ENCODE results near the gene OPHN1. TPM values are rescaled to one million over a fixed set of nuclear protein-coding genes. Genes with fewer than 3 reads are reported as not detected.

Gene OPHN1
- total RNA-seq, 1 donor from 2014 or later, result 5.6 TPM

- TF ChIP-seq CTCF (IDR thresholded peaks at IDR 0.05), result peak; percentile 41 to 68 (median 48)
- Histone ChIP-seq H3K27ac (no peak overlapping the region), H3K9me3 (no peaks in the 10 kb centered on the region), H3K4me3 (no peak overlapping the region), H3K27me3 (no peaks in the 10 kb centered on the region), H3K4me1 (no peaks in the 10 kb centered on the region), H3K36me3 (no peaks in the 10 kb centered on the region)
- no peak for DNase-seq (ENCODE audit: low spot score in 2 of 2)
- intact Hi-C loops (cut with DNase I), result loop anchor here (5.0 kb wide), 1 partner anchor 265 kb away; no protein-coding TSS in a partner anchor
Observed at GRCh38 chrX:68196939-68197791, 236.1 kb downstream of the OPHN1 start.

- no peaks in the 10 kb centered on the region for H3K27me3 ChIP-seq
- no peak overlapping the region for H3K27ac ChIP-seq
- H3K4me1 ChIP-seq, result no peaks in the 10 kb centered on the region
- intact Hi-C loops (cut with DNase I), result loop anchor here (5.0 kb wide), 1 partner anchor 267 kb away; no protein-coding TSS in a partner anchor
- H3K4me3 ChIP-seq, result no peak overlapping the region
- DNase-seq (ENCODE audit: low spot score in 2 of 2), result no peak
- no peak for TF ChIP-seq CTCF (IDR thresholded peaks at IDR 0.05)
- H3K36me3 ChIP-seq, result no peaks in the 10 kb centered on the region
- no peaks in the 10 kb centered on the region for H3K9me3 ChIP-seq
Observed at GRCh38 chrX:68195561-68195960, 237.7 kb downstream of the OPHN1 start.

- Histone ChIP-seq H3K27ac (no peak overlapping the region), H3K36me3 (no peaks in the 10 kb centered on the region), H3K9me3 (no peaks in the 10 kb centered on the region), H3K27me3 (no peaks in the 10 kb centered on the region), H3K4me3 (no peak overlapping the region), H3K4me1 (no peaks in the 10 kb centered on the region)
- intact Hi-C loops (cut with DNase I), result no loop called here
- no peak for DNase-seq (ENCODE audit: low spot score in 2 of 2)
- no peak for TF ChIP-seq CTCF (IDR thresholded peaks at IDR 0.05)
Observed at GRCh38 chrX:68193786-68194185, 239.5 kb downstream of the OPHN1 start.

GRCh38 chrX:68193234-68193633 is 240.1 kb downstream of the OPHN1 start:
- H3K9me3 ChIP-seq, result no peaks in the 10 kb centered on the region
- intact Hi-C loops (cut with DNase I), result no loop called here
- no peaks in the 10 kb centered on the region for H3K27me3 ChIP-seq
- no peak overlapping the region for H3K4me3 ChIP-seq
- no peak overlapping the region for H3K27ac ChIP-seq
- H3K36me3 ChIP-seq, result no peaks in the 10 kb centered on the region
- H3K4me1 ChIP-seq, result no peaks in the 10 kb centered on the region
- DNase-seq (ENCODE audit: low spot score in 2 of 2), result no peak
- TF ChIP-seq CTCF (IDR thresholded peaks at IDR 0.05), result no peak

- Histone ChIP-seq H3K27ac (no peak overlapping the region), H3K4me3 (no peak overlapping the region), H3K9me3 (no peaks in the 10 kb centered on the region), H3K27me3 (no peaks in the 10 kb centered on the region), H3K36me3 (no peaks in the 10 kb centered on the region), H3K4me1 (no peaks in the 10 kb centered on the region)
- TF ChIP-seq CTCF (IDR thresholded peaks at IDR 0.05), result no peak
- no peak for DNase-seq (ENCODE audit: low spot score in 2 of 2)
- intact Hi-C loops (cut with DNase I), result no loop called here
Observed at GRCh38 chrX:68190799-68191198, 242.5 kb downstream of the OPHN1 start.
